Measurements from ENCODE around the gene PRSS53. TPM values are rescaled to one million over a fixed set of nuclear protein-coding genes. Genes with fewer than 3 reads are reported as not detected.

PRSS53 gene
- total RNA-seq, 1 donor from 2014 or later = 2.2 TPM

DNA sequence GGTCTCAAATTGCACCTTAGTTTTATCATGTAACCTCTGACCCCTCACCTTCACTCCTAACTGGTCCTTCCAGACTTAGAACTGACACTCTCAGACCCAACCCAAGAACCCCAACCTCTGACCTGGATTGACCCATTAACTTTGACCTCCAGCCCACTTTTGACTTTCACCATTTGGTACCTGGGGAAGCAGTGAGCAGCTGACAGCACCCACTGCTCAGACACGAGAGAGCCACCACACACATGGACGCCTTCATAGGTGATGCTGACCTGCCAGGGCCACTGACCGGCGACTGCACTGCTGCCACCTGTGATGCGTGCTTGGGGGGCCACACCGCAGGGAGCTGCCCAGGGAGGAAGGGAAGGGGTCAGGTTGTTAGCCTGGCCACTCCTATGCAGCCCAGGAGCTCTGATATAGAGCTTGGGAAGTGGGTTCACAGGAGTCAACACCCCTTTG lies 44.3 kb upstream of the PRSS53 start:
- TF ChIP-seq CTCF (conservative IDR thresholded peaks at IDR 0.05; ENCODE audit: low read depth, low read length) = no peak
- no peak overlapping the region for H3K4me3 ChIP-seq (ENCODE audit: low read depth, low read length)
- DNase-seq (ENCODE audit: low read depth) = no peak

DNA sequence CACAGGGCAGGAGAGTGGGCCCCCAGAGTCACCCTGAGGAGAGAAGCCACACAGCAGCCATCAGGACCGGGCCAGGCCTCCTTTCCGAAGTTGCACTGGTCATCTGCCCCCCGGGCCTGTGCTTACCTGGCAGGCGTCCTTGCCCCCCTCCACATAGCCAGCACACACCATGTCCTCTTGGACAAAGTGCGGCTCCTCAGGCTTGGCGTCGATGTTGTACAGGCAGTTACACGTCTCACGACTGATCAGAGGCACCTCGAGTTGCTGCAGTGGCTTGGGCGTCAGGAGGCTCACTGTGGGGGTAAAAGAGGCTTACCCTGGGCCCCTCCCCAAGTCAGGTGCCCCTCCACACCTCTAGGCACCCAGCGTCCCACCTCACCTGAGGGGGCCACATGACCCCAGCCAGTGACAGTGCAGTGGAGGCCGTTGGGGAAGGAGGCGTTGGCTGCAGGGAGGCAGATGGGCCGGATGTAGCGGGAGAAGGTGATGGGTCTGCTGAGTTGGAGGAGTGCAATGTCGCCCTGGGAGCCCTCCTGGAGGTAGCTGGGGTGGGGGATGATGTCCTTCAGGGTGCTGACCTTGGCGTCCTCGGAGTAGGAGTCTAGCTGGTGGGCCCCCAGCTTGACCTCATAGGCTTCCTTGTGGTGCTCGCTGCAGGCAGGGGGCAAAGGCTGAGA lies 43.7 kb upstream of the PRSS53 start:
- no peak overlapping the region for H3K4me3 ChIP-seq (ENCODE audit: low read depth, low read length)
- no peak for TF ChIP-seq CTCF (conservative IDR thresholded peaks at IDR 0.05; ENCODE audit: low read depth, low read length)
- DNase-seq (ENCODE audit: low read depth) = no peak

DNA sequence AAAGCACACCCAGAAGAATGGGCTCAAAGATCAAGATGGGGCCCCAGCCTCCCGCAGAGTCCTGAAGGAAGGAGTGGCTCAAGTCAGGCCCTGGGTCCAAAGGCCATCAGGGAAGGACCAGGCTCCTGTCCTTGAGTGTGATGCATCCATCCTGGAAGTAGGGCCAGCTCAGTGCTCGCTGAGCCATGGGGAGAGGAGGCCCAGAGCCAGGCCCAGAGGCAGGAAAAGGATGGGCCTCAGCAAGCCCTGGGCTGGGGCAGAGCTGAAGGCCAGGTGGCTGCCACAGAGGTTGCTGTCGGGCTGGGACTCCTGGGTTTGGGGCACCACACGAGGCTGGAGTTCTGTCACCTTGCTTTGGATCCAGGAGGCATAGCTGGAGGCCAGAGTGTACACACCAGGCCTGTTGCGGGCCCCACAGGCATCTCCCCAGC lies 43.1 kb upstream of the PRSS53 start:
- H3K4me3 ChIP-seq (ENCODE audit: low read depth, low read length) = no peak overlapping the region
- TF ChIP-seq CTCF (conservative IDR thresholded peaks at IDR 0.05; ENCODE audit: low read depth, low read length) = no peak
- no peak for DNase-seq (ENCODE audit: low read depth)

DNA sequence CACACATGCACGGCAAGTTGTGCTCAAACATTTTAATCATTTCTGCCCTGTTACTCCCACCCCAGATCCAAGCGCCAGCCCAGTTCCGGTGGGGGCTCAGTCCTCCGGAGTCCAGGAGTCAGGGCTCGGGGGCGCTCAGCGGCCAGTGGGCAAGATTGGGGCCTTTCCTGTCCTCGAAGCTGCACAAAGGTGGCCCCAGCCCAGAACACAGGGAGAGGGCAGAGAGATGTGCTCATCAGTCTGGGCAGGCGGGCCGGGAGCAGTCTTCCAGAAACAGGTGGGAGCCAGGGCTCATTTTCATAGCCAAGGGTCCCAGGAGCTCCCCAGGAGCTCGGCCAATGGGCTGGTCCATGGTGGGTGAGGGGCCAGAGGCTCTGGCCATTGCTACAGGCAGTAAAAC lies 42.7 kb upstream of the PRSS53 start:
- H3K4me3 ChIP-seq (ENCODE audit: low read depth, low read length) = no peak overlapping the region
- no peak for DNase-seq (ENCODE audit: low read depth)
- no peak for TF ChIP-seq CTCF (conservative IDR thresholded peaks at IDR 0.05; ENCODE audit: low read depth, low read length)

GRCh38 chr16:31130899-31131298 lies 42.2 kb upstream of the PRSS53 start:
- H3K4me3 ChIP-seq (ENCODE audit: low read depth, low read length) = no peak overlapping the region
- no peak for DNase-seq (ENCODE audit: low read depth)
- TF ChIP-seq CTCF (conservative IDR thresholded peaks at IDR 0.05; ENCODE audit: low read depth, low read length) = no peak

DNA sequence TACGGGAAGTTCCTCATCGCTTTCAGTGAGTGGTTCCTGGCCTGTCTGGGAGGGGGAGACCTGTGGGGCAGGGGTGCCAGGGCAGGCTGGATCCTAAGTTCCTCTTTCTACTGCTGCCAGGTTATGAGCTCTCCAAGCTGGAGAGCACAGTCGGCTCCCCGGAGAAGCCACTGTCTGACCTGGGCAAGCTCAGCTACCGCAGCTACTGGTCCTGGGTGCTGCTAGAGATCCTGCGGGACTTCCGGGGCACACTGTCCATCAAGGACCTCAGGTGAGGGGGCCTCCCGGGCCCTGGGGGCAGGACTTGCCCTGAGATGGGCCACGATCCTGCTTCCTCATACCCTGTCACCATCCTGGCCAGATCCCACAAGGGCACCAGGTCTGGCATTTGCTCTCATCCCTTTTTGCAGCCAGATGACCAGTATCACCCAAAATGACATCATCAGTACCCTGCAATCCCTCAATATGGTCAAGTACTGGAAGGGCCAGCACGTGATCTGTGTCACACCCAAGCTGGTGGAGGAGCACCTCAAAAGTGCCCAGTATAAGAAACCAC lies 41.7 kb upstream of the PRSS53 start:
- DNase-seq (ENCODE audit: low read depth) = no peak
- H3K4me3 ChIP-seq (ENCODE audit: low read depth, low read length) = no peak overlapping the region
- no peak for TF ChIP-seq CTCF (conservative IDR thresholded peaks at IDR 0.05; ENCODE audit: low read depth, low read length)

Measured in epithelial cell of proximal tubule (primary cell).